ENCODE data around the gene ARHGEF12.

Gene ARHGEF12

DNA sequence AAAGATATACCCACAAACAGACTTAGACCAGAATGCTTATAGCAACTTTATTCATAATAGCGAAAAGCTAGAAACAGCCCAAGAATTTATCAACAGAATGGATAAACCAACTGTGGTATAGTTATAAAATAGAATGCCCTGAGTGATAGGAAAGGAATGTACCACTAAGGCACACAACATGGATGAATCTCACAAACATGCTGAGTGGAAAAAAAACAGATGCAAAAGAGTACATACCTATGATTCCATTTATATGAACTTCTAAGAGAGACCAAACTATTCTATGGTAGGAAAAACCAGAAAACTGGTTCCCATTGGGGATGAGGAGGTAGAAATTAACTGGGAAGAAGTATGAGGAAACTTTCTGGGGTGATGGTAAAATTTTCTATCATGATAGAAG, 134.9 kb downstream of the ARHGEF12 start:
- H3K27ac ChIP-seq (ENCODE audit: low read length): no peak overlapping the region
- H3K27me3 ChIP-seq (ENCODE audit: low read depth, low read length): no peaks in the 10 kb centered on the region
- no peak overlapping the region for H3K4me3 ChIP-seq (ENCODE audit: low read depth in 1 of 2, low read length in 2 of 2)
- peaks cover 39 to 69% of the 10 kb centered on the region in 2 donors for H3K36me3 ChIP-seq (ENCODE audit: control insufficient read depth in 1 of 2, insufficient read depth in 2 of 2, low read length in 2 of 2)
- no peaks in the 10 kb centered on the region for H3K9me3 ChIP-seq (ENCODE audit: control insufficient read depth in 1 of 2, low read length in 2 of 2)
- no peaks in the 10 kb centered on the region for H3K4me1 ChIP-seq (ENCODE audit: control insufficient read depth in 1 of 2, insufficient read depth in 2 of 2, low read length in 2 of 2)

GRCh38 chr11:120471994-120472393, 135.8 kb downstream of the ARHGEF12 start:
- H3K36me3 ChIP-seq (ENCODE audit: control insufficient read depth in 1 of 2, insufficient read depth in 2 of 2, low read length in 2 of 2): peaks cover 31 to 71% of the 10 kb centered on the region in 2 donors
- H3K9me3 ChIP-seq (ENCODE audit: control insufficient read depth in 1 of 2, low read length in 2 of 2): no peaks in the 10 kb centered on the region
- H3K4me1 ChIP-seq (ENCODE audit: control insufficient read depth in 1 of 2, insufficient read depth in 2 of 2, low read length in 2 of 2): no peaks in the 10 kb centered on the region
- H3K27me3 ChIP-seq (ENCODE audit: low read depth, low read length): no peaks in the 10 kb centered on the region
- no peak overlapping the region for H3K4me3 ChIP-seq (ENCODE audit: low read depth in 1 of 2, low read length in 2 of 2)
- no peak overlapping the region for H3K27ac ChIP-seq (ENCODE audit: low read length)

DNA sequence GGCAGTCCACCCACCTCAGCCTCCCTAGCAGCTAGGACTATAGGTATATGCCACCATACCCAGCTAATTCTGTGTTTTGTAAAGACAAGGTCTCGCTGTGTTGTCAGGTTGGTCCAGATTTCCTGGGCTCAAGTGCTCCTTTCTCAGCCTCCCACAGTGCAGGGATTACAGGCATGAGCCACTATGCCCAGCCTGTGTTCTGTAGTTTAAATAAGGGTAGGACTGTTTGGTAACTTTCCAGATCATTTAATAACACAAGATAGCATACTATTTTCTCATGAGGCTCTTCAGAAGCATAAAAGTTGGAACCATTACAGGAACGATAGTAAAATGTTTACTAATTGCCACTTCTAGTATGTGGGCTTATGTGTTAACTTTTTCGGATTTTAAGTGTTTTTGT, 137.3 kb downstream of the ARHGEF12 start:
- Histone ChIP-seq H3K36me3 (ENCODE audit: control insufficient read depth in 1 of 2, insufficient read depth in 2 of 2, low read length in 2 of 2) (peaks cover 40 to 69% of the 10 kb centered on the region in 2 donors), H3K4me3 (ENCODE audit: low read depth in 1 of 2, low read length in 2 of 2) (no peak overlapping the region), H3K27ac (ENCODE audit: low read length) (no peak overlapping the region), H3K27me3 (ENCODE audit: low read depth, low read length) (no peaks in the 10 kb centered on the region), H3K9me3 (ENCODE audit: control insufficient read depth in 1 of 2, low read length in 2 of 2) (no peaks in the 10 kb centered on the region), H3K4me1 (ENCODE audit: control insufficient read depth in 1 of 2, insufficient read depth in 2 of 2, low read length in 2 of 2) (no peaks in the 10 kb centered on the region)

DNA sequence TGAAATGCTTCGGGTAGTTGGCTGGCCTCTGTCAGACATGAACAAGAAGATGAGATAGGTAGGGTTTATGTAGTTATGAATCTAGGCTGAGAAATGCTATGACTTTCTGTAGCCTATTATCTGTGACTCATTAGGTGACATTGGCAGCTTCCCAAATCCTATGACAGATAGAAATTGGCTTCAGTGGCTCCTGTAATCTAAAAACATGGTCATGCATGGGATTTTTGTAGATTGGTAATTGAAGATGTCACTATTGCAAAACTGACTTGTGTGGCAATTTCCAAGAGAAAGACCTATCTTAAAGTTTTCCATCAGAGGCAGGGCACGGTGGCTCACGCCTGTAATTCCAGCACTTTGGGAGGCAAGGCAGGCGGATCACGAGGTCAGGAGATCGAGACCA, 145.9 kb downstream of the ARHGEF12 start:
- no peak overlapping the region for H3K27ac ChIP-seq (ENCODE audit: low read length)
- H3K36me3 ChIP-seq (ENCODE audit: control insufficient read depth in 1 of 2, insufficient read depth in 2 of 2, low read length in 2 of 2): peaks cover 55 to 67% of the 10 kb centered on the region in 2 donors
- H3K4me1 ChIP-seq (ENCODE audit: control insufficient read depth in 1 of 2, insufficient read depth in 2 of 2, low read length in 2 of 2): no peaks in the 10 kb centered on the region
- no peaks in the 10 kb centered on the region for H3K9me3 ChIP-seq (ENCODE audit: control insufficient read depth in 1 of 2, low read length in 2 of 2)
- H3K27me3 ChIP-seq (ENCODE audit: low read depth, low read length): no peaks in the 10 kb centered on the region
- H3K4me3 ChIP-seq (ENCODE audit: low read depth in 1 of 2, low read length in 2 of 2): no peak overlapping the region

DNA sequence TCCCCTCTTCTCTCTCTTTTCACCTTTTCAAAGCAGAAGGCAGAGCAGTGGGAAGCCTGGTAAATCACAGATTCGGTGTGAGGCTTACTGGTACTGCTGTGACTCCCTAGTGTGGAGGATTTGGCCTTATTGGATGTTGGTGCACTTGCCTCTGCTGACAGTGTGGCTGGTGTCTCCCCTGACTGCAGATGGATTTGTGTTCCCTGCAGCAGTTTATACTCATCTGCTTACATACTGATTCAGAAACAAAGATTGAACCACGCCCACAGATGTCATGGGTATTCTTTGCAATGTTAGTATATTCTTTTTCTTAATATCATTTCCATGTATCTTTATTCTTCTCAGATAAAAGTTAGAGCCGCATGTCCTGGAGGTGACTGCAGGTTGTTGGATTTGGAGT, 148.5 kb downstream of the ARHGEF12 start:
- Histone ChIP-seq H3K4me1 (ENCODE audit: control insufficient read depth in 1 of 2, insufficient read depth in 2 of 2, low read length in 2 of 2) (no peaks in the 10 kb centered on the region), H3K4me3 (ENCODE audit: low read depth in 1 of 2, low read length in 2 of 2) (no peak overlapping the region), H3K27ac (ENCODE audit: low read length) (no peak overlapping the region), H3K36me3 (ENCODE audit: control insufficient read depth in 1 of 2, insufficient read depth in 2 of 2, low read length in 2 of 2) (peaks cover 39 to 54% of the 10 kb centered on the region in 2 donors), H3K27me3 (ENCODE audit: low read depth, low read length) (no peaks in the 10 kb centered on the region), H3K9me3 (ENCODE audit: control insufficient read depth in 1 of 2, low read length in 2 of 2) (no peaks in the 10 kb centered on the region)

DNA sequence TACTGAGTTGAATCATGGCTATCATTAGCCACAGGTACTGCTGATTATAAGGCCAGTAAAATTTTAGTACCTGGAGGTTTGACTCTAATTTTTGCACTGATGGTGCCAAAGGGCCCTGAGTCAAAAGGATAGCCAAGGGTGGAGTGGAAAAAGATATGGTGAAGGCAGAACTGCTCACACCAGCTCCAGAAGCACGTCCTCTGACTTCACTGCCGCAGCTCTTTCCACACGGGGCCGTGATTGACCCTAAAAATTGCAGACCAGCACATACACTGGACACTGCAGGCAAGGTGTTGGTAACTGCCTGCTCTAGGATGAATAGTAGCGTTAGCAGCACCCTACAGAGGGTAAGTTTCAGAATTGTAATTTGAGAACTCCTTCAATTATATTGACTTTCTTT, 149.9 kb downstream of the ARHGEF12 start:
- H3K4me1 ChIP-seq (ENCODE audit: control insufficient read depth in 1 of 2, insufficient read depth in 2 of 2, low read length in 2 of 2): no peaks in the 10 kb centered on the region
- H3K4me3 ChIP-seq (ENCODE audit: low read depth in 1 of 2, low read length in 2 of 2): no peak overlapping the region
- no peaks in the 10 kb centered on the region for H3K9me3 ChIP-seq (ENCODE audit: control insufficient read depth in 1 of 2, low read length in 2 of 2)
- H3K27me3 ChIP-seq (ENCODE audit: low read depth, low read length): no peaks in the 10 kb centered on the region
- H3K27ac ChIP-seq (ENCODE audit: low read length): no peak overlapping the region
- peaks cover 25 to 40% of the 10 kb centered on the region in 2 donors for H3K36me3 ChIP-seq (ENCODE audit: control insufficient read depth in 1 of 2, insufficient read depth in 2 of 2, low read length in 2 of 2)

- no peak overlapping the region for H3K27ac ChIP-seq (ENCODE audit: low read length)
- H3K4me3 ChIP-seq (ENCODE audit: low read depth in 1 of 2, low read length in 2 of 2): no peak overlapping the region
- no peaks in the 10 kb centered on the region for H3K9me3 ChIP-seq (ENCODE audit: control insufficient read depth in 1 of 2, low read length in 2 of 2)
- H3K4me1 ChIP-seq (ENCODE audit: control insufficient read depth in 1 of 2, insufficient read depth in 2 of 2, low read length in 2 of 2): no peaks in the 10 kb centered on the region
- H3K36me3 ChIP-seq (ENCODE audit: control insufficient read depth in 1 of 2, insufficient read depth in 2 of 2, low read length in 2 of 2): peaks cover 12 to 19% of the 10 kb centered on the region in 2 donors
- H3K27me3 ChIP-seq (ENCODE audit: low read depth, low read length): no peaks in the 10 kb centered on the region
Observed at GRCh38 chr11:120489799-120490198, 153.6 kb downstream of the ARHGEF12 start.

GRCh38 chr11:120492486-120492885, 156.3 kb downstream of the ARHGEF12 start:
- H3K36me3 ChIP-seq (ENCODE audit: control insufficient read depth in 1 of 2, insufficient read depth in 2 of 2, low read length in 2 of 2): peaks cover 0 to under 1% of the 10 kb centered on the region in 2 donors
- H3K9me3 ChIP-seq (ENCODE audit: control insufficient read depth in 1 of 2, low read length in 2 of 2): no peaks in the 10 kb centered on the region
- H3K27ac ChIP-seq (ENCODE audit: low read length): no peak overlapping the region
- H3K27me3 ChIP-seq (ENCODE audit: low read depth, low read length): no peaks in the 10 kb centered on the region
- no peak overlapping the region for H3K4me3 ChIP-seq (ENCODE audit: low read depth in 1 of 2, low read length in 2 of 2)
- peaks cover 0 to 9% of the 10 kb centered on the region in 2 donors for H3K4me1 ChIP-seq (ENCODE audit: control insufficient read depth in 1 of 2, insufficient read depth in 2 of 2, low read length in 2 of 2)

DNA sequence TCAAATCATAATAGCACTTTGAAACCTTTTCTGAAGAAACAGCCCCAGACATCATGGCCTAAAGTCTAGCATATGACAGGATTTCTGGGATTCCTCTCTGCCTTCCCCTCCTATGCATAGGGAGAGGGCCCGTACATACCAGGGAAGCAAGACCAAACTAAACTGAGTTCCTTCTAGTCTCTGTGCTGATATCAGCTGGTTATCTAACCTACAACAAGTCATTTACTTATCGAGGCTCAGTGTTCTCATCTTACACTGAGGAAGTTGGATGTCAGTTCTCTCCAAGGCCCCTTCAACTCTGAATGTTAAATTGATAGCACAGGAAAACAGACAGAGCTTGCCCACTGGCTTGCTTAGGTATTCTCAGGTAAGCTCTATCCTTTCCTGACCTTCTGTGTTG, 158.4 kb downstream of the ARHGEF12 start:
- Histone ChIP-seq H3K9me3 (ENCODE audit: control insufficient read depth in 1 of 2, low read length in 2 of 2) (no peaks in the 10 kb centered on the region), H3K4me3 (ENCODE audit: low read depth in 1 of 2, low read length in 2 of 2) (no peak overlapping the region), H3K36me3 (ENCODE audit: control insufficient read depth in 1 of 2, insufficient read depth in 2 of 2, low read length in 2 of 2) (no peaks in the 10 kb centered on the region), H3K4me1 (ENCODE audit: control insufficient read depth in 1 of 2, insufficient read depth in 2 of 2, low read length in 2 of 2) (peaks cover 0 to 9% of the 10 kb centered on the region in 2 donors), H3K27ac (ENCODE audit: low read length) (no peak overlapping the region), H3K27me3 (ENCODE audit: low read depth, low read length) (no peaks in the 10 kb centered on the region)

- Histone ChIP-seq H3K9me3 (ENCODE audit: control insufficient read depth in 1 of 2, low read length in 2 of 2) (no peaks in the 10 kb centered on the region), H3K4me1 (ENCODE audit: control insufficient read depth in 1 of 2, insufficient read depth in 2 of 2, low read length in 2 of 2) (peaks cover 0 to 20% of the 10 kb centered on the region in 2 donors), H3K4me3 (ENCODE audit: low read depth in 1 of 2, low read length in 2 of 2) (no peak overlapping the region), H3K27me3 (ENCODE audit: low read depth, low read length) (no peaks in the 10 kb centered on the region), H3K27ac (ENCODE audit: low read length) (no peak overlapping the region), H3K36me3 (ENCODE audit: control insufficient read depth in 1 of 2, insufficient read depth in 2 of 2, low read length in 2 of 2) (no peaks in the 10 kb centered on the region)
Observed at GRCh38 chr11:120499088-120499487, 162.9 kb downstream of the ARHGEF12 start.

- Histone ChIP-seq H3K36me3 (ENCODE audit: control insufficient read depth in 1 of 2, insufficient read depth in 2 of 2, low read length in 2 of 2) (no peaks in the 10 kb centered on the region), H3K27me3 (ENCODE audit: low read depth, low read length) (no peaks in the 10 kb centered on the region), H3K4me3 (ENCODE audit: low read depth in 1 of 2, low read length in 2 of 2) (no peak overlapping the region), H3K9me3 (ENCODE audit: control insufficient read depth in 1 of 2, low read length in 2 of 2) (no peaks in the 10 kb centered on the region), H3K27ac (ENCODE audit: low read length) (no peak overlapping the region), H3K4me1 (ENCODE audit: control insufficient read depth in 1 of 2, insufficient read depth in 2 of 2, low read length in 2 of 2) (peaks cover 0 to 20% of the 10 kb centered on the region in 2 donors)
Observed at GRCh38 chr11:120499859-120500258, 163.6 kb downstream of the ARHGEF12 start.

- H3K4me3 ChIP-seq (ENCODE audit: low read depth in 1 of 2, low read length in 2 of 2): no peak overlapping the region
- H3K36me3 ChIP-seq (ENCODE audit: control insufficient read depth in 1 of 2, insufficient read depth in 2 of 2, low read length in 2 of 2): no peaks in the 10 kb centered on the region
- no peaks in the 10 kb centered on the region for H3K27me3 ChIP-seq (ENCODE audit: low read depth, low read length)
- H3K27ac ChIP-seq (ENCODE audit: low read length): no peak overlapping the region
- peaks cover 0 to 16% of the 10 kb centered on the region in 2 donors for H3K4me1 ChIP-seq (ENCODE audit: control insufficient read depth in 1 of 2, insufficient read depth in 2 of 2, low read length in 2 of 2)
- no peaks in the 10 kb centered on the region for H3K9me3 ChIP-seq (ENCODE audit: control insufficient read depth in 1 of 2, low read length in 2 of 2)
Observed at GRCh38 chr11:120500414-120501071, 164.3 kb downstream of the ARHGEF12 start.

Measured in muscle layer of duodenum (tissue), 2 donors.